GM12875 (cell line): ENCODE results near the gene TFCP2L1.

Experiments used
- H3K4me3 ChIP-seq: one replicate; pipeline ENCODE4 v1.5.1; 2011; ENCODE audit warnings: low read depth, low read length, control low read depth
- TF ChIP-seq, protein P1 (sequence below): IDR thresholded peaks from 2 replicates; pipeline ENCODE4 v1.5.1; 2011; ENCODE audit warnings: low read depth, mild to moderate bottlenecking, control low read depth, inconsistent platforms, low read length, moderate library complexity, borderline replicate concordance; ENCODE audit not compliant: insufficient read depth

TFCP2L1 gene

GRCh38 chr2:121182520-121182919 lies 102.5 kb downstream of the TFCP2L1 start:
- no peak overlapping the region for H3K4me3 ChIP-seq
- TF ChIP-seq, protein P1, sequence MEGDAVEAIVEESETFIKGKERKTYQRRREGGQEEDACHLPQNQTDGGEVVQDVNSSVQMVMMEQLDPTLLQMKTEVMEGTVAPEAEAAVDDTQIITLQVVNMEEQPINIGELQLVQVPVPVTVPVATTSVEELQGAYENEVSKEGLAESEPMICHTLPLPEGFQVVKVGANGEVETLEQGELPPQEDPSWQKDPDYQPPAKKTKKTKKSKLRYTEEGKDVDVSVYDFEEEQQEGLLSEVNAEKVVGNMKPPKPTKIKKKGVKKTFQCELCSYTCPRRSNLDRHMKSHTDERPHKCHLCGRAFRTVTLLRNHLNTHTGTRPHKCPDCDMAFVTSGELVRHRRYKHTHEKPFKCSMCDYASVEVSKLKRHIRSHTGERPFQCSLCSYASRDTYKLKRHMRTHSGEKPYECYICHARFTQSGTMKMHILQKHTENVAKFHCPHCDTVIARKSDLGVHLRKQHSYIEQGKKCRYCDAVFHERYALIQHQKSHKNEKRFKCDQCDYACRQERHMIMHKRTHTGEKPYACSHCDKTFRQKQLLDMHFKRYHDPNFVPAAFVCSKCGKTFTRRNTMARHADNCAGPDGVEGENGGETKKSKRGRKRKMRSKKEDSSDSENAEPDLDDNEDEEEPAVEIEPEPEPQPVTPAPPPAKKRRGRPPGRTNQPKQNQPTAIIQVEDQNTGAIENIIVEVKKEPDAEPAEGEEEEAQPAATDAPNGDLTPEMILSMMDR, result no peak

DNA sequence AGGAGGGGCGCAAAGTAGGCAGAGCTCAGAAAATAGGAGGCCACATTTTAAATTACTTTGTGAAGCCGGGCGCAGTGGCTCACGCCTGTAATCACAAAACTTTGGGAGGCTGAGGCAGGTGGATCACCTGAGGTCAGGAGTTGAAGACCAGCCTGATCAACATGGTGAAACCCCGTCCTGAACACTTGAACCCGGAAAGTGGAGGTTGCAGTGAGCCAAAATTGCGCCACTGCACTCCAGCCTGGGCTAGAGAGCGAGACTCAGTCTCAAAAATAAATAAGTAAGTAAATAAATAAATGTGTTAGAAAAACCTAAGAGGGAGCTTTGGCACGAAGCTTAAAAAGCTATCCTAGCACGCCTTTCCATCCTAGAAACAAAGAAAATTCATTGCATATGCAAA lies 105.5 kb downstream of the TFCP2L1 start:
- TF ChIP-seq, protein P1, result no peak
- no peak overlapping the region for H3K4me3 ChIP-seq

- TF ChIP-seq, protein P1, result no peak
- H3K4me3 ChIP-seq, result no peak overlapping the region
These were observed 106.3 kb downstream of the TFCP2L1 start for GRCh38 chr2:121178730-121179129.

DNA sequence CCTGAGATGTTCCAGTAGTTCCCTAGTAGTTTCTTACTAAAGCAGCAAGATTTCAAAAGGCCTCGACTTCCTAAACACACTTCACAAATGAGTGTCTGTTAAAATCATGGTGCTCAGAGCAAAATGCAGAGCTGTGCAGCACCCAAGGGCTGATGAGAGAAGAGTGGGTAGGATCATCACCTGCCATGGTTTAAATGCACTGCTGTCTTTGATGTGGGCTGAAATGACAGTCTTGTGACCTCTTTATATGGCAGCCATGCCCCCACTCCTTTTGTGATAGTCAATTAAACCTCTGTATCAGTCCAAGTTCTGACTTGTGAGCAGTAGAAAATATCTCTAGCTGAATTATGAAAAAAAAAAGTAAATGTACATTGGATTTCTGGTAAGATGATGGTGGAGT lies 107.1 kb downstream of the TFCP2L1 start:
- TF ChIP-seq, protein P1, result no peak
- no peak overlapping the region for H3K4me3 ChIP-seq

DNA sequence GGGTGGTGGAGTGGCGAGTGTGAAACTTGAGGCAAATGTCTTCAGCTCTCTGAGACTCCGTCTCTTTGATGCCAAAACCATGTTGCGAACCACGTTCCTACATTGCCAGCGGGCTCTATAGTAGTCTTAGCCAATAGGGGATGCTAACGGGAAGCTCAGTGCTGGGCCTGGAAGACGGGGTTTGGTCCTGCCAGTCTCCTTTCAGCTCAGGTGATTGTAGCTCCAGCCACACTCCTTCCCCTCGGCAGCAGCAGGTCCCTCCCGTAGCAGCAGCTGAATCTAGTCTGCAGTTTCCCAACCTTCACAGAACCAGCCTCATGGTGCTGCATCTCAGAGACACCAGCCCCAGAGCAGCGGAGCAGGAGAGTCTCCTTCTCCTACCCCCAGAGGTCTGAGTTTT lies 109.7 kb downstream of the TFCP2L1 start:
- no peak overlapping the region for H3K4me3 ChIP-seq
- TF ChIP-seq, protein P1, result no peak

GRCh38 chr2:121173806-121174205 lies 111.2 kb downstream of the TFCP2L1 start:
- H3K4me3 ChIP-seq, result no peak overlapping the region
- TF ChIP-seq, protein P1, result no peak

DNA sequence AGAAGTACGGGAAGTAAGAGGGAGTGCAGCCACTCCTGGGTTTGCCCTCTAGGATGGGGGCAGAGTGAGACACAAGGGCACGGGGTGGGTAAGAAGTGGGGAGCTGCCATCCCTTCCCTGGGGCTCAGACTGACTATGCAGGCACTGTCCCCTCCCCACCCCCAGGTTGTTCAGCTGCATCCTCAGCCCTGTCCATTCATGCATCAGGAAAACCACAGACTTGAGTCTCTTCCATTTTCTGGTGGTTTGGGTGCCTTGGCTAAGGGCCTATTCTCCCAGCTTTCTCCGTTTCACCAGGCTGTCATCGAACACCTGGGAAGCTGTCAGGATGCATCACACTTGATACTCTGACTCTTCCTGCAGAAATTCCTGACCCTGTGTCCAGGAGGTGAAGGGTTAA lies 111.9 kb downstream of the TFCP2L1 start:
- H3K4me3 ChIP-seq, result no peak overlapping the region
- TF ChIP-seq, protein P1, result no peak
